NCI-H2196 (cell line): ENCODE measurements around the gene CRHR2.

Experiments
- DNase-seq: peaks from one replicate; lab custom pipeline; 2025; ENCODE audit not compliant: unreplicated experiment; lab: John Stamatoyannopoulos, UW

CRHR2 gene

DNA sequence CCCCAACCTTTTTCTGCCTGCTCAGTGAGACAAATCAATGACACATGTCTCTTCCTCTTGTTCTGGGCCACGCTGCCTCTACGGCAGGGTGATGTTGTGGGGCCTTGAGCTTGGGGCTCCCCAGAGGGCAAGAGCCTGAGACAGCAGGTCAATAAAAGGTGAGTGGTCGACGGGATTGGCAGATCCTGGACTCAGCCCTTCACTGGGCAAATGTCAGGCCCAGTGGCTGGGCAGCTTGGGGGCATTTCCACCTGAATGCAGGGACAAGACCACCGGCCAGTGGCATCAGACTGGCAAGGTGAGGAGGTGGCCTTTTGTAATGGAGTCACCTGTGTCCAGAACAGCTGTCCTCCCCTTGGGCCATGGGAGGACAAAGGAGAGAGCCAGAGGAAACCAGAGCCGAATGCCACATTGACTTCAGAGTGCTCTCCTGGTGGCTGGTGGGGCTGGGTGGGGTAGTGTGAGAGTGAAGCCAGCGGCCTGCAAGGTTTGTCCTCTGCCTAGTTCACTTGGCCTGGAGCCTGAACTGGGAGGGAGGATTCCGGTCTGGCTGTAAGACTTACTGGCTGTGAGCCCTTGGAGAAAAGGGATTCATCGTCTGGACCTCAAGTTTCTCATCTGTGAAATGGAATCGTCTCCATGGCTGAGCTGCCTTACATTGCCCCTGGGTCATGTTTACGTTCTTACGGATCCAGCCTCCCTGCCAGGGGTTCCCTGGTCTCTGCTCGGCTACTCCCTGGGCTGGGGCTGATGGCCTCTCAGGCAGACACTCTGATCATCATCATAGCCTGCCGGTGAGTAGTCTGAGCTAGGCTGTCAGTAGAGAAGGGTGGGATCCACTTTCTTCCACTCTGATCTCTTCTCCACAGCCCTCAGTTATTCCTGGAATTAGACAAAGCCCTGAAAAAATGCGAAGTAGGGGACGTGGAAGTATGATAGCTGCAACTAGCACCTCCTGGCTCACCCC is 25.4 kb upstream of the CRHR2 start:
- DNase-seq, result no peak

DNA sequence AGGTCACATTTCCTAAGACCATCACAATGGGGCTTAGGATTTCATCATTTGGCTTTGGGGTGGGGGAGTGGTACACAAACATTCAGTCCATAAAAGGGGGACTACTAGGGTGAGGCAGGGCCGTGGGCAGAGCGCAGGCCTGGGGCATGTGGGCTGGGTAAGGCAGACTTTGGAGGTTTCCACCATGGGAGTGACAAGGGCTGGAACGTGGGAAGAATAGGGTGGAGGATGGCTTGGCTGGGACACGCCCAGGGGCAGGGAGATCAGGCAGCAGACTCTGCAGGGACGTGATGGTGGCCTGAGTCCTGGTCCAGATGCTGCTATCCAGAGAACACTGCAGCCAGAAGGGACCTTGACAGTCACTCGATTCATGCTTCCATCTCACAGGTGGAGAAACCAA is 24.7 kb upstream of the CRHR2 start:
- no peak for DNase-seq

DNA sequence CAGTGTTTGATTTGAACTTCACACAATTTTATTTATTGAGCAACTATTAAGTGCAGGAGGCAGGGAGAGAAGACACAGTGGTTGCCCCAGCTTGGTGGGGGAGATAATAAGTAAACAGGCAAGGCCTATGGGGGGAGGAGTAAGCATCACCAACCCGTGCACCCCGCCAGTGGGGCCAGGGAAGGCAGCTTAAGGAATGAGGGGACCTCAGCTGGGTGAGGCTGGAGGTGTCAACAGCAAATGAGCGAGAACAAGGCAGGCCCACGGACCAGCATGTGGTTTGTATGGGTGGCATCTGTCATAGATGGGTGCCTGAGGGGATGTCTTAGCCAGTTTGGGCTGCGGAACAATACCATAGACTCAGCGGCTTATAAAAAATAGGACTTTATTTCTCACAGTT is 24.1 kb upstream of the CRHR2 start:
- DNase-seq, result no peak

DNA sequence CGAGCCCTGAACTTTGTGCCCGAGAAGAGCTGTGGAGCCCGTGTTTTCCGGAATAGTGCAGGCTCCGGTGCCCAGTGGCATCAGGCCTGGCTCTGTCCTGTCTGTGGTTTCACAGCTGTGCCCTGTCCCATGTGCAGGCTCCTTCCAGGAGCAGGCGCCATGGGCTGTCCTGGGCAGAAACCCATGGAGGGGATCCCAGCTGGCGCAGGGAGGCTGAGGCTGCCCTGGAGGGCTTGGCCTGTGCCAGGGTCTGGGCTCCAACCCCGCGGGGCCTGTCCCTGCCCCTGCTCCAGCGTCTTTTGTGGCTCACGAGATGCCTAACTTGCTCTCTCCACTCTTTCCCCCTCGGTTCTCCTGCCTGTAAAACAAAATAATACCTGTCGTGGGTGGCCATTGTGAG is 23.3 kb upstream of the CRHR2 start:
- no peak for DNase-seq

DNA sequence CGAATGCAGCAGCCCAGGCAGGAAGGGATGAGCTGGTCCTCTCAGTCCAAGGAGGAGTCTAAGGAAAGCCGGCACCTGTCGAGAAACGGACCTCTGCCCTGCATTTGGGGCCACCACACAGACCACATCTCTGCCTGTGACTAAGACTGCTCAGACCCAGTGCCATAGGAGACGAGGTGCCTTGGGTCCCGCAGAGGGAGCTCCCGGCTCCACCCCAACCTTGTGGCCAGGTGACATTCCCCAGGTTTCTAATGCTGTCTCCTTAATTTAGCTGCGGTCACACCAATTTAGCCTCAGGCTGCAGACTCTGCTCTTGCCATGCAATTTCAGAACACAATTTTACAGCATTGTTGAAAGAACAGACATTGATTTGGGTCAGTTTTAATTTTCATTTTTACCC is 22.8 kb upstream of the CRHR2 start:
- no peak for DNase-seq

DNA sequence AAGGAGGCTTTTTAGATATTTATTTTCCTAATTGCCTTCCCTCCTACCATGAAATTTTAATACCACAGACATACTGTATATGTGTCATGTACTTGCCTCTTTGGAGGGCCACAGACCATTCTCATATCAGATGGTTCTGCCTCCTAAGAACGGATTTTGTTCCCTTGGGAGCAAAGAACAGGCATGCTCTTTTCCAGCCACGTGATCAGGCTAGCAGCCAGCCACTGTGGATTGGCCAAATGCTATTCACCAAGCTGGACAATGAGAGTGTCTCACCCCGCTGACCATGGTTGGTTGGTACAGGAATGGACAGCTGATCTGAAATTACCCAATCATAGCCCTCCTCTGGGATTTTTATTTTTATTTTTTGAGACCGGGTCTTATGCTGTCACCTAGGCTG is 21.5 kb upstream of the CRHR2 start:
- DNase-seq, result no peak

DNA sequence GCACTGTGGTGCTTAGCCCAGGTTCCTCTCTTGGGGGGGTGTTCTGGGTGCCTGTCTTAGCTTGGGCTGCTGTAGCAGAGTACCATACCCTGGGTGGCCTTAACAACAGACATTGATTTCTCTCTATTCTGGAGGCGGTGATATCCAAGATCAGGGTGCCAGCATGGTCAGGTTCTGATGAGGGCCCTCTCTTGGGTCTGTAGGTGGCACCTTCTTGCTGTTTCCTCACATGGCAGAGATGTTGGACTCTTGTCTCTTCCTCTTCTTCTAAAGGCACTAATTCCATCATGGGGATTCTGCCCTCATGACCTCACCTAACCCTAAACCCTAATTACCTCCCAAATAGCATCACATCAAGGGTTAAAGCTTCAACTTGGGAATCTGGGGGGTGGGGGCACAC is 19.9 kb upstream of the CRHR2 start:
- no peak for DNase-seq

DNA sequence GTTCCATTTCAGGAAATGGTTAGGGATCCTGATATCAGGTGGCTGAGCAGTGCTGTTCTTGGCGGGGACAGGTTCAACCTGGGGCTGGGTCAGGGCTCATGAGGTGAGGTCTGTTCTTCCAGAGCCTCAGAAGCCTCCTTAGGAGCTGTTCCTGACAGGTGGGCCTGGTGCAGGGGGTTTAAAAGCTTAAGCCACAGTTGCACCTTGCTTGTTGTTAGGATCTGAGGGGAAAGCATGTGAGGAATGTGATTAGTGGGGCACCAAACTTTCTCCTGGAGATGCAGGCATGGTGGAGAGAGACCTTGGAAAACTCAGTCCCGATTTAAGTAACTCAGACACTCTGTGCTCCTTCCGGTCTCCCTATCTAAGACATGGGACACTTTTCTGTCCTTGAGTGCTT is 18.7 kb upstream of the CRHR2 start:
- DNase-seq, result no peak

DNA sequence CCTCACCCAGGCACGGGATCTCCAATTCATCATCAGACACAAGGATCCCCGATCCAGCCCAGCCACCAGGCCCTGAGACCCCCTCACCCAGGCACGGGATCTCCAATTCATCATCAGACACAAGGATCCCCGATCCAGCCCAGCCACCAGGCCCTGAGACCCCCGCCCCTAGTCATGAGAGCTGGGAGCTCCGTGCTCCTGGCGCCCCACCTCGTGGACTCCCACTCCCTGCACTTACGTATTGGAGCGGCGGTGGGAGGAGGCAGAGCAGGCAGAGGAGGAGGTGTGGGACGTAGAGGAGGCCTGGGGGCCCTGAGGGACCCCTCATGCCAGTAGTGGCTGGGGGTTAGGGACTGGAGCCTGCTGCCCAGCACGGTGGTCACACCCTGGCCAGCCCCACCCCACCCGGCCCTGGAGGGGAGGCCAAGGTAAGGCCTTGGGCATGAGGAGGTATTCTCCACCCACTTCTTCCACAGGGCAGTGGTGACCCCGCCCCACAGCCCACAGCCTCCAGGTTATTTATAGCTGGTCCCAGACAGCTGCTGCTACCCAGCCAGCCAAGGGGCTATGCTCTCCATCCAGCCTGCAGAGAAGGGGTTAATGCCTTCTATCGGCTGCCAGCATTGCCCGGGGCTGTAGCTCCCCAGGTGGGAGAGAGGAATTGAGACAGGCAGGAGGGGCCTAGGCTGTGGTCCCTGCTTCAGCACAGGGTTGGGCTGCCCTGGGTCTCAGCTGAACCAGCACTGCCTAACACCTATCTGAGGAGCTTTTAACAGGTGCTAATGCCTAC is 17.6 kb upstream of the CRHR2 start:
- no peak for DNase-seq

DNA sequence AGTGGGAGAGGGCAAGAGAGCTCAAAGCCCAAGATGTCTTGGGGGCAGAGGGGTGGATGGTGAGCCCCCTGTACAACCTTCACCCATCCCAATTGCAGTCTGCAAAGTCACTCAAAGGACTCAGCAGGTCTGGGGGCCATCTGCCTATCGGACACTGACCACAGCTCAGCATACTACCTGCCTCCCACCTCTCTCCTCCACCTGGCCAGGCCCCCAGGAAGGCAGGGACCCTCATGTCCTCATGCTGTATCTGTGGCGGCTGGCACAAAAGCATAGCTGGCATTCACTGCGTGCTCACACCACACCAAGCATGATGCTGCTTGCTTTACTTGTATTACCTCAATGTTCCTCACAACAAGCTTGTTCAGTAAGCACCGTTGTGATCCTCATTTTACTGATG is 16.2 kb upstream of the CRHR2 start:
- no peak for DNase-seq

DNA sequence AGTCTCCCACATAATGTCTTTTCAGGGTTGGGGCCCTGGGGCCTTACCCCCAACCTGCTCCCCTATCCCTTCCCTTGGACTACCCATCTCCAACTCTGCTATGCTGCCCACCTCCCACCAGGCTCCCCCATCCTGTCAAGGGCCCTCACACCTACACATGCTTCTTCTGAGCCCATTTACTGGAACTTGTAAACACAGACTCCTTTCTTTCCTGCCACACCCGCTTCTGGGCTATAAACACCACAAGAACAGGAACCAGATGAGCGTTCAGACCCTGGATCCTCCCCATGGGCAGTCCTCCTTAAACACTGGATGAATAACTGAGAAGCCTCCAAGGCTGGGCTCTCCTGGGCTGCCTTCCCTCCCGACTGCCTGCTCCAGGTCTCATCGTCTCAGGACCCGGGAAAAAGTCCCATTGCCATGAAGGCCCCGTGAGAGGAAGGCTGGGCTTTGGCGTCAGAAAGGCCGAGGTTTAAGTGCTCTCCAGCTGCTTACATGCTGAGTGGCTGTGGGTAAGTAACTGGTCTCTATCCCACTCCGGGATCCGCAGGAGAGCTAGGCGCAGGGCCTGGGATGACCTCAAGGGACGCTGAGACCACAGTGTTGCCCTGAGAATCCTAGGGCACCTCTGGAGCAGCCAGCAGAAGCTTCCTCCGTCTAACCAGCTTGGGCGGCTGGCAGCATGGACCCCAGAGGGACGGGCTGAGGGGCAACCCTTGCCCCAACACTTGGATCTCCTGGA is 15.6 kb upstream of the CRHR2 start:
- DNase-seq, result no peak

DNA sequence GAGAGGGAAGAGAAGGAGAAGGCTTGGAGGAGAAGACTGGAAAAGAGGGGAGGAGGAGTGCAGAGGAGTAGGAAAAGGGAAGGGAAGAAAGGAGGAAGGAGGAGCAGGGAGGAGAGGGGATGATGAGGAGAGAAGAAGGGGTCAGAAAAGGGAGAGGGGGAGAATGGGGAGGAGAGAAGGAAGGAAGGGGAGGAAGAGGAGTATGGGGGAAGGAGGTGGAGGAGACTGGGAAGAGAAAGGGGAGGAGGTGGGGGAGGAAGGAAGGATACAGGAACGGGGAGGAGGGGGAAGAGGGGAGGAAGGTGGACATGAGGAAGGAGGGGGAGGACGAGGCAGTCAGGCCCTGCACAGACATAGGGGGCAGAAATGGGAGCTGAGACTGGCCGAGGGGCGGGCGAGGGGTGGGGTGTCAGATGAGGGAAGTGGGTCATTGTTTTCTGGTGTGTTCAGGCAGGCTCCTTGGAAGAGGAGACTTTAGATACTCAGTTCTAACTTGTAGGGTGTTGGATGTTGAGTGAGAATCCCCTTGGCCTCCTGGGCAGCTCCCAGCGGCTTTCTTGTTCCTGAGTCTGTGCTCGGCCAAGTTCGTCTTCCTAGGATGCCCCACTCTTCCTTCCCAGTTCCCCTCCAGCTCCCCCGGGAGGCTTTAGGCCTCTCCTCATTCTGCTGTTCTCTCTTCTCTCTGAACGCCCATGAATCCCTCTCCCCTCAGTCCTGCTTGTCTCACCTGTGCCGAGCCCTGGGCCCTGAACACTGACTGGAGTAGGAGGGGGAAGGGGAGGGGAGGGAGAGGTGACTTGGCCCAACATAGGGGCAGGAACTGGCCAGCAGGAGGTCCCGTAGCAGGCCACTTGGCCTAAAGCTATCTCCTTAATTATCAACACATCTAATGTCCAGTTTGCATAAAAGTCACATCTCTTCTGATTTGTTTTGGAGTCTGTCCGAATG is 12.8 kb upstream of the CRHR2 start:
- no peak for DNase-seq

DNA sequence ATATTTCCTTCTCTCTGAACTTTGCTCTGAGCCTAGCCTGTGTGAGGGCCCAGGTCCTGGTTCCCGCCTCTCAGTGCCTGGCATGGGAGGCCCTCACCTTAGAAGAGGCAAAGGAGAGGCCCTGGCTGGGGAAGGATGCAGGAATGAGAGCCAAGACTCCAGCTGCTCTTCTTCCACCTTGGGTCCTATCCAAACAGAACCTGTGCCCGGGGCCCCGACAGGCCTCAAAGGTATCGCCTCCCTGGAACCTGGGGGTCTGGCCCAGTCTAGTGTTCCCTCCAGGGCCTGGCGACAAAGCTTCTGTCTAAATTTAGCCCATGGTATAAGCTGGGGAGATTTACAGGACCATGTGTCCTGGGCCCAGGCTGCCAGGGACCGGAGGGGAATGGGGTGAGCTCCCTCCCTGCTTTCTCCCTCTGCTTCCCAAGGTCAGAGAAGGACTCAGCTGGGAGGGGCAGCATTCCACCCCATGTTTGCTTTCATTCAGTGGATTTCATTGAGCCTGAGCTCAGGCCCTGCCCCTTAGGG is 12.0 kb upstream of the CRHR2 start:
- no peak for DNase-seq

DNA sequence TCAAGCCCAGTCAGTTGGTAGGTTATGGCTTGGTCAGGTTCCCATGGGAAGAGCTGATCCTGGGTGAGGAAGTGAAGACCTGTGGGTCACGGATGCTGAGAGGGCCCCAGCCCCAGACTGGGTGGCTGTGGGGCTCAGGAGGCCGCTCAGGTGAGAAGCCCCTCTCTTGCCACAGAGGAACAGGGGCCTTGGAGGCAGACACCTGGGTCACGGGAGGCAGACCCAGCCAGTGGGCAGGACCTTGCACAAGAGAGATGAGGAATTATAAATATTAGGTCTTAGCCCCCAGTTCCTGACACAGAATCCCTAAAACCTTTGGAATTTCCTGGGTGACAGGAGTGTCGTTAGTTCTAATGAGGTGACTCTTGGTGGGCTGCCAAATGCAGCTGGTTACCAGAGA is 10.6 kb upstream of the CRHR2 start:
- DNase-seq, result no peak

DNA sequence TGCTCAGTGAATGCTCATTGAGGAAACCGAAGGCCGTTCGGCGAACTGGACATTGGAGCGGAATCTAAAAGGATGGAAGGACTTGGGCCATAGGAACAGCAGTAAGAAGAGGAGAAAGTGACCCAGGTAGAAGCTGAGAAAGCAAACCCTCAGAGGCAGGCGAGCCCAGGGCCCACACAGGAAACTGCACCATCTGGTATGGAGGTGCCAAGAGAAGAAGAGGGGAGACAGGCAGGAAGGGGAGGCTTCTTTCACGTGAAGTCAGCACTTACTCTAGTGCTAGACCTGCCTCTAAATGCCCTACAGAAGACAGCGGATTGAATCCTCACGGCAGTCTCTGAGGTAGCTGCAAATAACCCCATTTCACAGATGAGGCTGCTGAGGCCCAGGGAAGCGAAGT is 10.2 kb upstream of the CRHR2 start:
- no peak for DNase-seq

DNA sequence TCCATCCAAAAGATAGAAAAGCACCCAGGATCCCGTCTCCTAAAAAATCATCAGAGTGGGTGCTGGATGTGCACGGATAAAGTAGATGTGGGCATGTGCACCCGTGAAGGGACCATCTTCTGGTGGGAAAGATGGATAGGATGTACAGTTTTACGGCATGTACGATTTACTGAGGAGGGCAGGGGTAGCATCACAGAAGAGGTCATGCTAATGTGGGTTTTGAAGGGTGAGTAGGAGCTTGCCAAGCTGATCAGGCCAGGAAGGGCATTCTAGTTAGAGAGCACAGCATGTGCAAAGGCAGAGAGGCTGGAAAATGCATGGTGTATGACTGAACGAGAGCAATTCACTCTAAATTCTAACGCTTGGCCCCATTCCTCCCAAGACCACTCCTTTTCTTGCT is 7.8 kb upstream of the CRHR2 start:
- DNase-seq, result no peak

DNA sequence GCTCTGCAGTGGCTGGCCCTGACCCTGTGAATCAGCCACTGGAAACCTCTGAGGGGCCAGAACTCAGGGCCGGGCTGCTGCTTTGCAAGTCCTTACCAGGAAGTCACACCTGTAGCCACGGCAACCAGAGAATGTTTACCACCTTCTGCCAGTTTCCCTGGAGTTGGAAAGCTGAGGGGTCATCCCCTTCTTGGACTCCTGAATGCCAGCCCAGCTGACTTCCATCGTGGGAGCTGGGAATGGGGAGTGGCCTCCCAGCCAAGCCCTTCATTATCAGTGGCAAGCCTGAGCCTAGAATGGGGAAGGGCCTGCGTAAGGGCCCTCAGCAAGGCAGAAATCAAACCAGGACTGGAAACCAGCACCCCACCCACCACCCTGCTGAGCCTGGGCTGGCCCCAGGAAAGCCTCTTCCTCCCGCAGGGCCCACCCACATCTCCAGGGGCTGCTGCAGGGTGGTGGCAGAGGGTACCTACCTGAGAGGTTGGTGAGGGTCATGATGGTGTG is 6.5 kb upstream of the CRHR2 start:
- DNase-seq, result peak; percentile 24

DNA sequence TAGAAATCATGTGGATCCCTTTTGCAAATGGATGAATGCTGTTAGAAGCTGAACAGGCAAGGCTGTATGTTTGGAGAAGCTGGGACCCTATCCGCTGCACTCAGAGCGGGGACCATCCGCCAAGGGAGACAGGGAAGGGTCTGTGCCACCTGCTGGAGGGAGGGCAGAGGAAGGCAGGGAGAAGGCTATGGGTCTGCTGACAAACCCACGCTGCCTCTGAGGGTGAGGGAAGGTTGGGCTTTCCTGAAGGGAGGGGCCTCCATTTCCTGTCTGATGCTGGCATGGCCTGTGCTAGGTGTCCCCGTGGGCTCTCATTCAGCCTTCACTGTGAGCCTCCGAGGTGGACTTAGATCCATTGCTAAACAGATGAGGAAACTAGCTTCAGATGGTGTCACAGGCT is 5.3 kb upstream of the CRHR2 start:
- no peak for DNase-seq

DNA sequence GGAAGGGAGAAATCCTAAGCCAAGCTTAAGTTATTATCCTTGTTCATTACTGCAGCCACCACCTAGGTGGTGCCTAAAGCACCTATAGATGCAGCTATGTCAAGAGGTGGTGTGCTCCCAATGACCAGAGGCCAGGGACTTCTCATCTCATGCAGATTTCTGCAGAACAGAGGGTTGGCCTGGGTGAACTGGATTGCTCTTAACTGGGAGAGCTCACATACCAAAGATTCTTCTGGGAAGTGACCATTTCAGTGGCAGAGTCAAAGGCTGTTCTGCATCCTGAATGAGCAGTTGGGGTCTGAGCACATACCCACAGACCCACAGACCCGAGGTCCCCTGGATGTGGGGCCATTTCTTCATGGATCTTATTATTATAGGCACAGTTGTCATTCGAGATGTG is 2.1 kb upstream of the CRHR2 start:
- DNase-seq, result no peak

DNA sequence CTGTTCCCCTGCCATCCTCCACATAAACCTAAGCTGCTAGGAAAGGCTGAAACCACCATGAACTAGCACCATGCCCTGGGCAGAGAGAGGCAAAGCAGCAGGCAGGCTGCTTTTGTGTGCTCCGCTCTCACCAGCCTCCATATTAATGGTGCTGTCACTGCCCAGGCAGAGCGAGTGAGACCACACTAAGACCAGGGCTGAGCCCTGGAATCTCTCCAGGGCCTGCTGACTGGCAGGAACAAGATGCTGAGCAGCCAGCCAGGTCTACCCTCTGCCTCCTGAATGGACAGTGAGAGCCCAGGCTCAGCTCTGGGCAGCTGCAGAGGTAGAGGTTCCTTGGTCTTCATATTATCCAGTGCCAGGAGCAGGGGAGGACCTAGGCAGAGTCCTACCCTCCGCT is 1.6 kb upstream of the CRHR2 start:
- DNase-seq, result no peak
